ENCODE measurements around the gene MYH11.
"Not testable (repeated sequence)": the region's sequence is repeated elsewhere in the genome, so short reads cannot be mapped to it uniquely, and the experiment has no call there.

The MYH11 gene

GRCh38 chr16:15667091-15667742 lies 189.6 kb downstream of the MYH11 start:
- no peak for DNase-seq (ENCODE audit: low spot score)

GRCh38 chr16:15665107-15665506 lies 191.7 kb downstream of the MYH11 start:
- no peak for DNase-seq (ENCODE audit: low spot score)

- no peak for DNase-seq (ENCODE audit: low spot score)
Observed at GRCh38 chr16:15660203-15660601, 196.6 kb downstream of the MYH11 start.

GRCh38 chr16:15658556-15658955 lies 198.3 kb downstream of the MYH11 start:
- no peak for DNase-seq (ENCODE audit: low spot score)

- DNase-seq (ENCODE audit: low spot score), result no peak
Observed at GRCh38 chr16:15658149-15658548, 198.7 kb downstream of the MYH11 start.

- DNase-seq (ENCODE audit: low spot score), result not testable (repeated sequence)
Observed at GRCh38 chr16:15655561-15655960, 201.3 kb downstream of the MYH11 start.

GRCh38 chr16:15654591-15654990 lies 202.2 kb downstream of the MYH11 start:
- no peak for DNase-seq (ENCODE audit: low spot score)

GRCh38 chr16:15653227-15653626 lies 203.6 kb downstream of the MYH11 start:
- DNase-seq (ENCODE audit: low spot score), result no peak

All from SW480 (cell line).